Activated CD8-positive, alpha-beta memory T cell treated with anti-CD3 and anti-CD28 coated beads, Interleukin-2, amount 50 U/mL, for 48 hours (primary cell): Measurements from ENCODE around the gene FRMPD4.

Experiments used
- DNase-seq: peaks from one replicate; pipeline ENCODE4 v3.0.0-alpha.2; 2020

The FRMPD4 gene

GRCh38 chrX:12223650-12224049 lies 85.4 kb downstream of the FRMPD4 start:
- DNase-seq = no peak

GRCh38 chrX:12225107-12225506 lies 86.8 kb downstream of the FRMPD4 start:
- no peak for DNase-seq

DNA sequence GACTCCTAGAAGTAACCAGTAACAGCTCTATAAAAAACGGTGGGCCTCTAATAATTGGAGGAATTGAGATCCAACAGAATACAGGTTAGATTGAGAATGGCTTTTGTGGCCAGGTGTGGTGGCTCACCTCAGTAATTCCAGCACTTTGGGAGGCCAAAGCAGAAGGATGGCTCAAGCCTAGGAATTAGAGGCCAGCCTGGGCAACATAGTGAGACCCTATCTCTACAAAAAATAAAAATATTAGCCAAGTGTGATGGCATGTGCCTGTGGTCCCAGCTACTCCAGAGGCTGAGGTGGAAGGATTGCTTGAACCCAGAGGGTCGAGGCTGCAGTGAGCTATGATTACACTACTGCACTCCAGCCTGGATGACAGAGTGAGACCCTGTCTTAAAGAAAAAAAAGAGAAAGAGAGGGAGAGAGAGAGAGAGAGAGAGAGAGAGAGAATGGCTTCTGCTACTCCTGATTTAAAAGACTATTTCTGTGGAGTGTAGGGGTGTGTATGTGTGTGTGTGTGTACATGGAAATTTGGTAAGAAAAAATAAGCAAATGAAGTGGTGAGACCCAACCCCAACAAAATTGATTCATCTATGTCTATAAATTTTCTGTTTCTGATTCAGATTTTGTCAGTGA lies 89.3 kb downstream of the FRMPD4 start:
- DNase-seq = no peak

GRCh38 chrX:12228862-12229261 lies 90.6 kb downstream of the FRMPD4 start:
- DNase-seq = no peak

DNA sequence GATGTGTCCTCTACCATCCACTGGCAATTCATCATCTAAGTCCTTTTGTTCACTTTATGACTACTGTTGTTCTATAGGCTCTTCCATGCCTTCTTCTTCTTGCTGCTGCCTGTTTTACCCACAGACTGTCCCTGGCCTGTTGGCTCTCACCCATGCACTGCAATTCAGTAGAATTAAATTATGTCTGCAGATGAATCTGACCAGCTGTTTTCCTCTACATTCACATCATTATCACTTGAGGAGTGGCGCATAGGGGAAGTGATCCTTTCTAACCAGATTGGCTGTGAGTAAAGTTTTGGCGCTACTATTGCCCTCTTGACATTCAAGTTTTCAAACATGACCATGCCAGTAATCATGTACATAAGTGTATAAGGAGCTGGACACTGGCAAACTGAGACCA lies 91.7 kb downstream of the FRMPD4 start:
- DNase-seq = no peak

DNA sequence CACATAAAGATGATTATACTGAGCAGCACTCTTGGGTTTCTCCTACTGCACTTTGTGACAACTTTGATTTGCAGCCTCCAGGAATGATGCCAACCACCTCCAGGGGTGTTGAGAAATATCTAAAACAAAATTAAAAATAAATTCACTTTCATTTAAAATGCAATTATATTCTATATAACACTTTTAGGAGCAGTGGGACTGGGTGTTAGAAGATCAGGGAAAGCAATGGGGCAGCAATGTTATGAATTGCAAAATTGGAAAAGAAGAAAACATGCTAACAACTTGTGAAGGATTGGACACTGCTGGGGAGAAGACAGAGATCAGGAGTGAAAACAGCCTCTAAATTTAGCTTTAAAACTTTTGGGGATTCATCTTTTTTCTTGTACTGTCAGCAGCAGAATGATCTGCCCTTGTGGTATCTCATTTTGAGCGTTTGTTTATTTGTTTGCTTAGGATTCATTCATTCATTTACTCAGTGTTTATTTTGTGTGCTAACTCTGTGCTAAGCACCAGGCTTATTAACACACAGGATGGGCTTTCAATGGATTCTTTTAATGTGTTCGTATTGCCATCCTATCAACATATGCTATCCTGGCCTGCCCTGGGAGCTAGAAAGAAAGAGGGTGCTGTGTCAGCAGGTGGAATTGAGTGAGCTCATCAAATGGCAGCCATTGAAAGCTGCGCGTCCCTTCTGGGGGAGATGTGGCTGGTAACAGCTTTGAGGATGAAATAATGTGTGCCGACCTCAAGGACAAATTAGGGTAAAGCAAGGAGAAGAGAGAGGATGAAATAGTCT lies 96.5 kb downstream of the FRMPD4 start:
- DNase-seq = no peak

GRCh38 chrX:12236156-12236555 lies 97.9 kb downstream of the FRMPD4 start:
- no peak for DNase-seq

- no peak for DNase-seq
Observed at GRCh38 chrX:12237131-12237530, 98.9 kb downstream of the FRMPD4 start.

DNA sequence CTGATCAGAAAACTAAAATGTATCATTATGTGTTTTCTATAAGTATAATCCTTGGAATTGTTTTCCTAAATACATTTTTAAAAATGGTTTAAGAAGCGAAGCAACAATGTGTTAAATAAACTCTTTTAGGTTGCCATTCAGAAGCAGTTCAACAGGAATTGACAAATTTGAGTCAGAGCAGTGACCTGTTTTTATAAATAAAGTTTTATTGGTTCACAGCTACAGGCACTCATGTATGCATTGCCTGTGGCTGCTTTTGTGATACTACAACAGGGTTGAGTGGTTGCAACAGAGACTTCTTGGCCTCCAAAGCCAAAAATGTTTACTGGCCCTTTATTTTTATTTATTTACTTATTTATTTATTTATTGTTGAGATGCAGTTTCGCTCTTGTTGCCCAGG lies 99.5 kb downstream of the FRMPD4 start:
- DNase-seq = no peak

DNA sequence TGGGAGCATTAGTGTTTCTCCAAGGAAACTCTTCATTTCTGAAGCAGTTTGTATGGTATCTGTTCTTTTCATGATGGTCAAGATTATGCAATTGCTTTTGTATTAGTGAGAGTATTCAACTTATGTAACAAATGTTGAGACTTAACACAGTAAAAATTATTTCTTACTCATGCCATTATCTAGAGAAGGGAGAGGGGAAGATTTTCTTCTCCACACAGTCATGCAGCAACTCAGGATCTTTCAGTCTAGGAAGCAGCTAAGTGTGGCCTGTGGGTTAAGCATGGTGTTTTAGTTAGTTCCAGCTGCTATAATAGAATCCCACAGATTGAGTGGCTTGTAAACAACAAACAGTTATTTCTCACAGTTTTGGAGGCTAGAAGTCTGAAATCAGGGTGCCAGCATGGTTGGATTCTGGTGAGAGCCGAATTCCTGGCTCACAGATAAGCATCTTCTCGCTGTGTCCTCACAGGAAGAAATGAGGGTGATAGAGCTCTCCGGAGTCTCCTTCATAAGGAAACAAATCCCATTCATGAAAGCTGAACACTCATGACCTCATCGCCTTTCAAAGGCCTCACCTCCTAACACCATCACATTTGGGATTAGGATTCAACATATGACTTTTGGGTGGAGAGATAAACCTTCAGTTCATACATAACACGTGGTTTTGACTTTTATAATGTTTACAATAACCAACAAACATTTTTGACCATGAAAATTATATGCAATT lies 101.2 kb downstream of the FRMPD4 start:
- no peak for DNase-seq

- no peak for DNase-seq
Observed at GRCh38 chrX:12240491-12240890, 102.2 kb downstream of the FRMPD4 start.

DNA sequence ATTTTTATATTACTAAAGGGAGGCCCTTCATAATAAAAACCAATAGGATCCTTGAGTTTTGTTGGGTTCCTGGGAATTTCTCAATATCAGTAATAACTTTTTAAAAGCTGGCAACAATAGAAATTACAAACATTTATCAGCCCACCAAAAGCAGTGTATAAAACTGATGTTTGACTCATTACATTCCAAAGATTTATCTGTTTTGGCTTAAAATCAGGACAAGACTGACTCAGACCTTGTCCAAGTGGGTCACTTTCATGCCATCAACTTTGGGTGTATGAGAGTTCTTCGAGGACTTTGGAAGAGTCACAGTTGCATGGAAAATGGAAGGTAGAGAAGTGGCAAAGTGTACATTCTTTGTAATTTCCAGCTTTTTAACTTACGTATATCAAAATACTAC lies 102.8 kb downstream of the FRMPD4 start:
- no peak for DNase-seq

DNA sequence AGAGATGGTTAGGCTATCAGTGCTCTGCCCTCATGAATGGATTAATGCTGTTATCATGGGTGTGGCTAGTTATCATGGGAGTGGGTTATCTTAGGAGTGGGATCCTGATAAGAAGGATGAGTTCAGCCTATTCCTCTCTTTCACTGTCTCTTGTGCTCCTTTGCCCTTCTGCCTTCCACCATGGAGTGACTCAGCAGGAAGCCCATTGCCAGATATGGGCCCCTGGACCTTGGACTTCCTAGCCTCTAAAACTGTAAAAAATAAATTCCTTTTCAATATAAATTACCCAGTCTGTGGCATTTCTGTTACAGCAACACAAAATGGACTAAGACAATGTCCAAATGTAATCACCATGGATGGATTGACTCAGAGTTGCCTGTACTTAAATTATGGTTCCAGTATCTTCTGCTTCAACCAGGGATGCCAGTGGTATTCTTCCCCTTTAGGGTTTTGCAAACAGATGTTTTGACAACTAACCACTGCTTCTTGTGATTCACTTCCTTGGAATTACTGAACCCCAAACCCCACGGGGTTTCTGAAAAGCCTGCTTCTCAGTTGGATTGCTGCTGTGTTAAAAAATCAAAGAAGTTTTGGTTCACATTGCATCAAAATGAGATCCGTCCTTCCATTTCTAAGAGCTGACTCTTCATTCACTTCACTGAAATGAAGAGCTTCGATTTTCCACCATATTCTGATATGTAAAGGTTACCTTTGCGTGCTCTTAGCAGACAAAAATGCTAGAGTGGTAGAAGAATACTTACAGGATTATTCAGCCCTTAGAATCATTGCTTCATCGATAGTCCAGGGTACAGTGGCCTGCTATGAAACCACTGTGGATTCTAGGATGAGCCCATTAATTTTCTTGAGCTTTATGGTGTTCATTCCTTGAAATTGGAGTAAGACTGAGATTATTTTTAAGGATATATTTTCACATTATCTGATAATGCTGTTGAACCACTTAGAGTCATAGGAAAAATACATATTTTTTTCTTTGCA lies 107.7 kb downstream of the FRMPD4 start:
- no peak for DNase-seq

DNA sequence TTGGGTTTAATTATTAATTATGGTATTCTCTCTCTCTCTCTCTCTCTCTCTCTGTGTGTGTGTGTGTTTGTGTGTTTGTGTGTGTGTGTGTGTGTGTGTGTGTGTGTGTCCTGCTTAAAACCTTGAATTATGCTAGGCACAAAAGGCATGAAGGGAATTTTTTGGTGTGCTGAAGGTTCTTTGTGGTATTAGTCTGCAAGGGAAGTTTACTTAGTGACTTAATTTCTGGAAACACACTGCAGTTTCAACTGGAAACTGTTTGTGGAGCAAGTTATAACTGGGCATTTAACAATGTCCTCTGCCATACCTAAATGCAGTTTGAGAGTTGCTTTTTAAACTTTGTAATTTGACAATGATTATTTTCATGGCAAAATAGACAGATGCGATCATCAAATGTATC lies 111.7 kb downstream of the FRMPD4 start:
- DNase-seq = no peak

DNA sequence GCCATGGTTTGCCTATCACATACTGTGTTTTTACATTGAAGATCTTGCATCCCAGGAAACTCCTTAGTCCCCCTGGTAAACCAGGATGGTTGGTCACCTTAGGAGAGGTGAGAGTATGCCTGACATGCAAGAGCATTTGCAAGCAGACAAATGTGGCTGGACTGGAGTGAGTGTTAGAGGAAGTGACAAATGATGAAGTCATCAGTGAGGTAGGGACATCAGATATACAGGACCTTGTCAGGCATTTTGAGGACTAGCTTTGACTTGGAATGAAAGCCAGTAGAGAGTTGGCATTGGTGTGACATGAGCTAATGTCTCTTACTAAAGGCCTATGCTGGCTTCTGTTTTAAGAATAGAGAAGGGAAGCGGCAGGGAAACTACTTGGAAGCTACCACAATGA lies 124.9 kb downstream of the FRMPD4 start:
- no peak for DNase-seq

- no peak for DNase-seq
Observed at GRCh38 chrX:12269484-12269883, 131.2 kb downstream of the FRMPD4 start.

DNA sequence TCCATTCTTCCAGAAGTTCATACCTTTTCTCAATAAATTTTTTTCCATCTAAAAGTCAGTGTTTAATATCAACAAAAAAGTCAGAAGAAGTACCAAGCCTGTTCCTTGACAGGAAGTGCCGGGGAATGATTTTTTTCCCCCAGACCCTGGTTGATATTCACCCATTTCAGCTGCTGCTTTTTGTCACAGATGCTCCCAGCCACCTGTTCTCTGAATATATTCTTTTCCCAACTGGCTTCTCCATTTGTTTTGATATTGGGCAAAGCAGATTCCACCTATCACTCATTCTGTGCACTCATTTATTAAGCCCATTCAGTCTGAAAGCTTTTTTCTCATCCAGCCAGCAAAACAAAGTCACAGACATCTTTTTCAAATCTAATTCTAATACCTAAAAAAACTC lies 139.9 kb downstream of the FRMPD4 start:
- DNase-seq = no peak

GRCh38 chrX:12282991-12283390 lies 144.7 kb downstream of the FRMPD4 start:
- DNase-seq = no peak

DNA sequence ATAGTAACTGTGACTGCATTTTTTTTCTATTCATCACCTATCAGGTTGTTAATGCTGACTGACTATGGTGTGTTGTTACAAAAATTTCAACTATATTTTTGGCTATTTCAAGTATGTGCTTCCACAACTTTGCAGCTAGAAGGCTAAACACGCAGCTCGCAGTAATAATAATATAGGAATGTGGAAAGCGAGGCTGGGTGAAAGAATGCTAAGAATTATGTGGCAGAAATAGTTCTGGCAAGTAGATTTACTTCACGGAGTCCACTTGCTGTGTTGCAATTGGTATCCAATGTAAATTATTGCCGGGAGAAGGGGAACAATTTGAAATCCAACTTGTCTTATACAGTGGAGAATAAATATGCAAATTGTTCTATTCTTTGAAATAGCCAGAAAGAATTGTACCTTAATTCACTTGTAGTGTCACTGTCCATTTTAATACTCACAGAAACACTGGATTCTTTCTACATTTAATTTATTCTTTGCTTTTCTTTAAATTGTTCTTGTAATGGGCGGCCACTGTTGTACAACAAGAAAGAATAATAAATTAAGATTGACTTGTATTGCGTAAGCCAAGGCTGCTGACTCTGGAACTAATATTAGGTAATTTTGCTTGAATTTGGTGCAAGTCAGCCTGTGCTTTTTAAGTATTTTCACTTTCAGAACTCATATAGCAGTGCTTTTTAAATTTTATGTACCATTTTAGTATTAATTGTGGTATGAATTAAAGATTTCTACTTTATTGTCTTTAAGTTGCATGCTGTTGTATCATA lies 154.9 kb downstream of the FRMPD4 start:
- no peak for DNase-seq

- no peak for DNase-seq
Observed at GRCh38 chrX:12297353-12297752, 159.1 kb downstream of the FRMPD4 start.

- no peak for DNase-seq
Observed at GRCh38 chrX:12301288-12301687, 163.0 kb downstream of the FRMPD4 start.

DNA sequence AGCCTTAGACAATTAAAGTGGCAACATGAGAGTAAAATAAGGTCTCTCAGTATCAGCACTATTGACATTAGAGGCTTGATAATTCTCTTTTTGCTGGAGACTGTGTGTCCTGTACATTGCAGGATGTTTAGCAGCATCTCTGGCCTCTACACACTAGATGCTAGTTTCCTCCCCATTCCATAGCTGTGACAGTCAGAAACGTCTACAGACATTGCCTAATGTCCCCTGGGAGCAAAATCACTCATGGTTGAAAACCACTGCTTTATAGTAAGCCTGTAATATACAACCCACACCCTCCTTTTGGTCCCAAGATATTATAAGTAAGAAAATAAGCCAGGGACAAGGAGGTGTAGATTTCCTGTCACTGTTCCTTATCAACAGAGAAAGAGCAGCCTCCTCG lies 166.0 kb downstream of the FRMPD4 start:
- DNase-seq = no peak
